Right atrium auricular region (tissue), 2 donors: ENCODE data around the gene GJB3. TPM values are rescaled to one million over a fixed set of nuclear protein-coding genes. Genes with fewer than 3 reads are reported as not detected.

Experiments used
- DNase-seq: peaks from one replicate; pipeline ENCODE4 v3.0.0-alpha.2; 2019; ENCODE audit warnings: low spot score
- H3K27ac ChIP-seq, 2 donors: fragments of 200-600 bp; sonication (generic); 1 replicate in 1 of 2; 2 replicates in 1 of 2; pipeline ENCODE4 v1.5.1; 2016 to 2019
- H3K27me3 ChIP-seq, 2 donors: fragments of 200-600 bp; sonication (generic); one replicate each; pipeline versions ENCODE4 v1.5.1 to v1.6.0; 2017 to 2019
- H3K36me3 ChIP-seq: fragments of 200-600 bp; sonication (generic); one replicate; pipeline ENCODE4 v1.5.1; 2016
- H3K4me1 ChIP-seq, 2 donors: fragments of 200-600 bp; sonication (generic); one replicate each; pipeline versions ENCODE4 v1.5.1 to v1.6.0; 2017 to 2019
- H3K4me3 ChIP-seq, 2 donors: fragments of 200-600 bp; sonication (generic); 1 replicate in 1 of 2; 2 replicates in 1 of 2; pipeline ENCODE4 v1.5.1; 2017 to 2019; ENCODE audit warnings: mild to moderate bottlenecking in 1 of 2, moderate library complexity in 1 of 2
- H3K9me3 ChIP-seq, 2 donors: fragments of 200-600 bp; sonication (generic); one replicate each; pipeline ENCODE4 v1.5.1; 2019
- total RNA-seq, 2 donors: library from RNA; depleted of rRNA; stranded (reverse); fragments of >200 nt; gene quantifications; one replicate each; pipeline ENCODE4 v1.1.0, GENCODE V29; 2016
- TF ChIP-seq, protein P1 (sequence below), 2 donors: fragments of 200-600 bp; sonication (generic); IDR thresholded peaks; one replicate each; pipeline ENCODE4 v1.5.1; 2019; ENCODE audit warnings: antibody characterized with exemption in 2 of 2

GJB3 gene
- total RNA-seq, 2 donors from 2014 or later, result 0.28 TPM; not detected in 1

DNA sequence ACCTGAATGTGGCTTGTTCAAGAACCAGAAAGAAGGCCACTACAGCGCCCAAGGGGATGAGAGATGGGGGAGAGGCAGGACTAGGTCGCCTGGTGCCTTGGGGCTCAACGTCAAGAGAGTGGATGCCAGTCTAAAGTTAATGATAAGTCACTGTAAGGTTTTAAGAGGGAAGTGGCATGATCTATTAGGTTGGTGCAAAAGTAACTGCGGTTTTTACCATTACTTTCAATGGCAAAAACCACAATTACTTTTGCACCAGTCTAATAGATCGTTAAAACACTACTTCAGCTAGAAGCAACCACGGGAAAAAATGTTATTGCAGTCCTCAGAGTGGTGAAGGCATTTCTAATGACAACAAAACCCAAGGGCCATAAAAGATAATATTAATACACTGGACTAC, 2.6 kb upstream of the GJB3 start:
- no peaks in the 10 kb centered on the region for H3K9me3 ChIP-seq
- DNase-seq, result no peak
- no peaks in the 10 kb centered on the region for H3K36me3 ChIP-seq
- peaks cover 0 to 14% of the 10 kb centered on the region in 2 donors for H3K4me1 ChIP-seq
- peaks cover 11 to 20% of the 10 kb centered on the region in 2 donors for H3K27me3 ChIP-seq
- no peak overlapping the region for H3K27ac ChIP-seq
- no peak overlapping the region for H3K4me3 ChIP-seq
- TF ChIP-seq, protein P1, sequence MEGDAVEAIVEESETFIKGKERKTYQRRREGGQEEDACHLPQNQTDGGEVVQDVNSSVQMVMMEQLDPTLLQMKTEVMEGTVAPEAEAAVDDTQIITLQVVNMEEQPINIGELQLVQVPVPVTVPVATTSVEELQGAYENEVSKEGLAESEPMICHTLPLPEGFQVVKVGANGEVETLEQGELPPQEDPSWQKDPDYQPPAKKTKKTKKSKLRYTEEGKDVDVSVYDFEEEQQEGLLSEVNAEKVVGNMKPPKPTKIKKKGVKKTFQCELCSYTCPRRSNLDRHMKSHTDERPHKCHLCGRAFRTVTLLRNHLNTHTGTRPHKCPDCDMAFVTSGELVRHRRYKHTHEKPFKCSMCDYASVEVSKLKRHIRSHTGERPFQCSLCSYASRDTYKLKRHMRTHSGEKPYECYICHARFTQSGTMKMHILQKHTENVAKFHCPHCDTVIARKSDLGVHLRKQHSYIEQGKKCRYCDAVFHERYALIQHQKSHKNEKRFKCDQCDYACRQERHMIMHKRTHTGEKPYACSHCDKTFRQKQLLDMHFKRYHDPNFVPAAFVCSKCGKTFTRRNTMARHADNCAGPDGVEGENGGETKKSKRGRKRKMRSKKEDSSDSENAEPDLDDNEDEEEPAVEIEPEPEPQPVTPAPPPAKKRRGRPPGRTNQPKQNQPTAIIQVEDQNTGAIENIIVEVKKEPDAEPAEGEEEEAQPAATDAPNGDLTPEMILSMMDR (IDR thresholded peaks at IDR 0.05), result no peak

DNA sequence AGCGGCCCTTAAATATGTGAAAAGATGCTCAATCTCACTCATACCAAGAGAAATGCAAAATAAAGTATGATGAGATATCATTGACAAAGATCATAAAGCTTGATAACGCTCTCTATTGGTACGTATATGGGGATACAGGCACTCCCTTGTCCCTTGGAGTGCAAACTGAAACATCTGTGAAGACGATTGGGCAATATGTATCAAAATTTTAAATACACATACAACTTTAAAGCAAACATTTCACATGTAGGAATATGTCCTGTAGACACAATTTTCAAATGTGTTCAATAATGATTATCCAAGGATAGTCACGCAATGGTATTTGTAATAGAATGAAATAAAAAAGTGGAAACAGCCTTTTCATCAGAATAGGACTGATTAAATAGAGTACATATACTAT, 2.0 kb upstream of the GJB3 start:
- TF ChIP-seq, protein P1 (IDR thresholded peaks at IDR 0.05), result no peak
- no peak for DNase-seq
- Histone ChIP-seq H3K4me1 (peaks cover 0 to 14% of the 10 kb centered on the region in 2 donors), H3K27ac (no peak overlapping the region), H3K36me3 (no peaks in the 10 kb centered on the region), H3K27me3 (peaks cover 11 to 20% of the 10 kb centered on the region in 2 donors), H3K9me3 (no peaks in the 10 kb centered on the region), H3K4me3 (no peak overlapping the region)

DNA sequence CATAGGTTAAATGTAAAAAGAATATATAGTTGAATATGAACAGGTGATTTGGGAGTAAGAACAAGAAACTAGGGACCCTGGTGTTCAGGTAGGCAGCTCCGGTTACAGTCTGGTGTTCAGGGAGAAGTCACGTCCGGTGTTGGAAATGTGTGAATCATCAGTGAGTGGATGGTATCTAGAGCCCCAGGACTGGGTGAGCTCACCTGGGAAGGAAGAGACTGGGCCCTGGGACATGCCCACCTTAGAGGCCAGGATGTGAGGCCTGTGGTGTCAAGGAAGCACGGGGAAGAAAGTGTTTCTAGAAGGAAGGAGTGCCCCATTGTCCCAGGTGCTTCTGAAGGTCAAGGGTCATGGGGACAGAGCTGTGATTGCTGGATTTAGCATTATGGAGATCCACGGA, 1.5 kb upstream of the GJB3 start:
- TF ChIP-seq, protein P1 (IDR thresholded peaks at IDR 0.05), result no peak
- Histone ChIP-seq H3K27ac (no peak overlapping the region), H3K9me3 (no peaks in the 10 kb centered on the region), H3K4me3 (no peak overlapping the region), H3K36me3 (no peaks in the 10 kb centered on the region), H3K27me3 (peaks cover 11 to 20% of the 10 kb centered on the region in 2 donors), H3K4me1 (peaks cover 0 to 14% of the 10 kb centered on the region in 2 donors)
- DNase-seq, result no peak

DNA sequence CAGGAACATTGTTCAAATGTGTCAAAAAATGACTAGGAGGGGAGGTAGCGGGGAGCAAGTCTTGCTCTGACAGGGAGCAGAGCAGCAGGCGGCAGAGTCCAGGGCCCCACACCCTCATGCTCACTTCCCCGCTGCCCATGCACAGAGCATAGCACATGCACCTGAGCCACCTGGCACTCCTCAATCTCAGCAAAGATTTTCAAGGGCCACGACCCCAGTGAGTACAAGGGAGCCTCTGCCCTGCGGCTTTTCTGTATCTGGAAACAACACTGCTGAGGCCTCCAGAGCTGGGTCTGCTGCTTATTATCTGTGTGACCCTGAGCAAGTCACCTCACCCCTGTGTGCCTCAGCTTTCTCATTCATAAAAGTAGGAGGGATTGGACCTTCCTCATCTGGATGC, 1.1 kb upstream of the GJB3 start:
- Histone ChIP-seq H3K9me3 (no peaks in the 10 kb centered on the region), H3K4me1 (peaks cover 0 to 14% of the 10 kb centered on the region in 2 donors), H3K27ac (no peak overlapping the region), H3K36me3 (no peaks in the 10 kb centered on the region), H3K4me3 (no peak overlapping the region), H3K27me3 (peaks cover 11 to 20% of the 10 kb centered on the region in 2 donors)
- TF ChIP-seq, protein P1 (IDR thresholded peaks at IDR 0.05), result no peak
- no peak for DNase-seq

DNA sequence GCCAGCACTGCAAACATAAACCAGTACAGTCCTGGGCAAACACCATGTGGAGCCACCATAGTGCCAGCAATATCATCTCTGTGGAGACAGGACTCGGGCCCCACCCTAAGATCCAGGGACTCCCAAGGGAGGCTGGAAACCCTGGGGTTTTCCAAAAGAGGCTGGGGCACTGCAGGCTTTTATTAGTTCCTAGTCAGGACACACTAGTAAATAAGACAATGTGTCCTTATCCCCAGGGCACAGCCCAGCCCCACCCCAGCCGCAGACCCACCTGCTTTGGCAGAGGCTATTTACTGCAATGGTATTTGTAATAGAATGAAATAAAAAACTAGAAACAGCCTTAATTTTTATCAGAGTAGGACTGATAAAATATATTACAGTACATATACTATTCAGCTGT, 486 bp upstream of the GJB3 start:
- DNase-seq, result no peak
- Histone ChIP-seq H3K4me1 (peaks cover 0 to 14% of the 10 kb centered on the region in 2 donors), H3K27ac (no peak overlapping the region), H3K27me3 (peaks cover 11 to 20% of the 10 kb centered on the region in 2 donors), H3K9me3 (no peaks in the 10 kb centered on the region), H3K4me3 (no peak overlapping the region), H3K36me3 (no peaks in the 10 kb centered on the region)
- TF ChIP-seq, protein P1 (IDR thresholded peaks at IDR 0.05), result no peak

DNA sequence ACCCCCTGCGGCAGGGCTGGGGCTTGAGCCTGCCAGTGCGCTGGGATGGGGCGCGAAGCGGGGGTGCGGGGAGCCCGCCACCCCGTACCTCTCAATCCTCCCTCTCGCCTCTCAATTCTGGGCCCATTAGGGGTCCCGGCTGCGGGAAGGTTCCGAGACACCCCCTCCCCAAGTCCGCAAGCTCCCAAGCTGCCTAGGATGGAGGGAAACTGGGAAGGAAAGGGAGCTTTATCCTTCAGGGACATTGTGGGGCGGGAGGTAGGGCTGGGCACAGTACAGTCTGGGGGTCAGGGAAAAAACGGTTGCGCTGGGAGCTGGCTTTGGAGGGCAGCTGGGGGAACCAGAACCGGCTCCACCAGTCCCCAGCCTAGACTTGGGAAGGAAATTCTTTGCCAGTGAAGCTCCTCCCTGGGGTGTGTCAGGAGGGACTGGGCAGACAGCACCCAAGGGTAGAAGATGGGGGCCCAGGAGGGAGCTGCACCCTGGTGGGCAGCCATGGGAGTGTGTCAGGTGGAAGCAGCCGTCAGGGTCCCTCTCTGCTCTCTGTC, 904 bp downstream of the GJB3 start:
- H3K27me3 ChIP-seq, result peaks cover 11 to 20% of the 10 kb centered on the region in 2 donors
- no peaks in the 10 kb centered on the region for H3K9me3 ChIP-seq
- peaks cover 0 to 18% of the 10 kb centered on the region in 2 donors for H3K4me1 ChIP-seq
- no peaks in the 10 kb centered on the region for H3K36me3 ChIP-seq
- H3K4me3 ChIP-seq, result peak overlapping the region in 1 of 2 donors; percentile 37
- TF ChIP-seq, protein P1 (IDR thresholded peaks at IDR 0.05), result no peak
- no peak overlapping the region for H3K27ac ChIP-seq
- no peak for DNase-seq
